GM23338 (cell line): Measurements from ENCODE around the gene IL22RA2. TPM values are rescaled to one million over a fixed set of nuclear protein-coding genes. Genes with fewer than 3 reads are reported as not detected.

Source experiments
- ATAC-seq: fragments of 200-7000 bp; cut with Tn5 transposase; 3 replicates; pipeline ENCODE4 v1.9.1; 2020
- DNase-seq: peaks from one replicate; pipeline ENCODE4 v3.0.0-alpha.2; 2015; ENCODE audit warnings: low spot score
- H2AFZ ChIP-seq: fragments of 200-600 bp; sonication (generic); 2 replicates; pipeline ENCODE4 v1.8.0; 2016; ENCODE audit warnings: antibody characterized with exemption, mild to moderate bottlenecking, moderate library complexity
- H3F3A ChIP-seq: fragments of 200-600 bp; sonication (generic); replicated peaks from 2 replicates; pipeline ENCODE4 v1.8.0; 2017; ENCODE audit warnings: antibody characterized with exemption, mixed run types, low read depth
- H3K27ac ChIP-seq: fragments of 200-600 bp; sonication (generic); 2 replicates; pipeline ENCODE4 v1.6.1; 2016; ENCODE audit warnings: low read depth
- H3K27me3 ChIP-seq: fragments of 200-600 bp; sonication (generic); 2 replicates; pipeline ENCODE4 v1.8.0; 2016; ENCODE audit warnings: mild to moderate bottlenecking, mixed run types, moderate library complexity; ENCODE audit not compliant: insufficient read depth
- H3K36me3 ChIP-seq: fragments of 200-600 bp; sonication (generic); 2 replicates; pipeline ENCODE4 v1.8.0; 2016; ENCODE audit warnings: mild to moderate bottlenecking; ENCODE audit not compliant: insufficient read depth
- H3K4me1 ChIP-seq: fragments of 200-600 bp; sonication (generic); 2 replicates; pipeline ENCODE4 v1.8.0; 2016; ENCODE audit warnings: mild to moderate bottlenecking, moderate library complexity; ENCODE audit not compliant: insufficient read depth
- H3K4me2 ChIP-seq: fragments of 200-600 bp; sonication (generic); 2 replicates; pipeline ENCODE4 v1.7.1; 2017; ENCODE audit warnings: mixed run types
- H3K4me3 ChIP-seq: fragments of 200-600 bp; sonication (generic); 2 replicates; pipeline ENCODE4 v1.6.1; 2016; ENCODE audit warnings: mixed run types
- H3K79me2 ChIP-seq: fragments of 200-600 bp; sonication (generic); replicated peaks from 2 replicates; pipeline ENCODE4 v1.8.0; 2017; ENCODE audit warnings: mild to moderate bottlenecking; ENCODE audit not compliant: insufficient read depth
- H3K9me2 ChIP-seq: fragments of 200-600 bp; sonication (generic); 2 replicates; pipeline ENCODE4 v1.8.0; 2017; ENCODE audit not compliant: insufficient read depth
- H4K20me1 ChIP-seq: fragments of 200-600 bp; sonication (generic); replicated peaks from 2 replicates; pipeline ENCODE4 v1.8.0; 2017; ENCODE audit warnings: mild to moderate bottlenecking; ENCODE audit not compliant: insufficient read depth
- H3K27ac Mint-ChIP-seq: 2 replicates; pipeline ENCODE4 v1.8.0; 2020; ENCODE audit warnings: inconsistent platforms, mild to moderate bottlenecking, moderate library complexity, mixed read lengths
- H3K27me3 Mint-ChIP-seq: 3 replicates; pipeline ENCODE4 v1.8.0; 2022; ENCODE audit warnings: low read depth, mild to moderate bottlenecking, moderate library complexity, mixed read lengths, inconsistent platforms; ENCODE audit not compliant: insufficient read depth, poor library complexity
- H3K36me3 Mint-ChIP-seq: 3 replicates; pipeline ENCODE4 v1.8.0; 2021; ENCODE audit warnings: low read depth, mild to moderate bottlenecking, inconsistent platforms, moderate library complexity, mixed read lengths
- H3K4me1 Mint-ChIP-seq: 3 replicates; pipeline ENCODE4 v1.8.0; 2020; ENCODE audit warnings: mild to moderate bottlenecking, inconsistent platforms, mixed read lengths
- H3K4me3 Mint-ChIP-seq: 3 replicates; pipeline ENCODE4 v1.8.0; 2021; ENCODE audit warnings: moderate library complexity, mild to moderate bottlenecking, inconsistent platforms, mixed read lengths
- H3K9me3 Mint-ChIP-seq: 3 replicates; pipeline ENCODE4 v1.8.0; 2020; ENCODE audit warnings: moderate library complexity, mild to moderate bottlenecking, inconsistent platforms, mixed read lengths
- EZH2 ChIP-seq: fragments of 200-600 bp; sonication (generic); IDR thresholded peaks from one replicate; pipeline ENCODE4 v1.8.0; 2017; ENCODE audit warnings: antibody characterized with exemption, mild to moderate bottlenecking, low read depth; ENCODE audit not compliant: unreplicated experiment
- STAT1 ChIP-seq: IDR thresholded peaks from one replicate; pipeline ENCODE4 v1.6.1; 2016; ENCODE audit warnings: antibody characterized with exemption; ENCODE audit not compliant: unreplicated experiment
- ZNF331 ChIP-seq: fragments of 250-450 bp; sonication (Bioruptor Pico); IDR thresholded peaks from 2 replicates; pipeline ENCODE4 v1.5.0; 2020; ENCODE audit warnings: low read depth, mild to moderate bottlenecking, moderate library complexity
- polyA plus RNA-seq: library from polyadenylated mRNA; unstranded; fragments of >200 nt; fragmentation: Nextera tagmentation; extraction: Ambion mirVana; gene quantifications from 2 replicates; pipeline ENCODE4 v1.2.1, GENCODE V29; 2016
- total RNA-seq: library from RNA; depleted of rRNA; stranded (reverse); fragments of >200 nt; shearing (Covaris generic); gene quantifications from 2 replicates; pipeline ENCODE4 v1.2.3, GENCODE V29; 2014
- TF ChIP-seq, protein P1 (sequence below): fragments of 250-450 bp; sonication (Bioruptor Pico); IDR thresholded peaks from 2 replicates; pipeline ENCODE4 v1.5.0; 2020; ENCODE audit warnings: mild to moderate bottlenecking, moderate library complexity
- TF ChIP-seq, protein P2 (sequence below): IDR thresholded peaks from 2 replicates; pipeline ENCODE4 v1.6.1; 2016; ENCODE audit warnings: antibody characterized with exemption
- TF ChIP-seq, protein P3 (sequence below), 2 experiments: fragments of 200-600 bp in 1 of 2; sonication (generic) in 1 of 2; conservative IDR thresholded peaks; 2 replicates each; pipeline versions ENCODE4 v1.5.1 to v1.6.1; 2016 to 2017; ENCODE audit warnings: antibody characterized with exemption in 2 of 2, low read depth in 2 of 2, mild to moderate bottlenecking in 2 of 2, moderate library complexity in 1 of 2

Gene IL22RA2
- total and polyA plus RNA-seq, 2 experiments from 2014 or later = not detected

DNA sequence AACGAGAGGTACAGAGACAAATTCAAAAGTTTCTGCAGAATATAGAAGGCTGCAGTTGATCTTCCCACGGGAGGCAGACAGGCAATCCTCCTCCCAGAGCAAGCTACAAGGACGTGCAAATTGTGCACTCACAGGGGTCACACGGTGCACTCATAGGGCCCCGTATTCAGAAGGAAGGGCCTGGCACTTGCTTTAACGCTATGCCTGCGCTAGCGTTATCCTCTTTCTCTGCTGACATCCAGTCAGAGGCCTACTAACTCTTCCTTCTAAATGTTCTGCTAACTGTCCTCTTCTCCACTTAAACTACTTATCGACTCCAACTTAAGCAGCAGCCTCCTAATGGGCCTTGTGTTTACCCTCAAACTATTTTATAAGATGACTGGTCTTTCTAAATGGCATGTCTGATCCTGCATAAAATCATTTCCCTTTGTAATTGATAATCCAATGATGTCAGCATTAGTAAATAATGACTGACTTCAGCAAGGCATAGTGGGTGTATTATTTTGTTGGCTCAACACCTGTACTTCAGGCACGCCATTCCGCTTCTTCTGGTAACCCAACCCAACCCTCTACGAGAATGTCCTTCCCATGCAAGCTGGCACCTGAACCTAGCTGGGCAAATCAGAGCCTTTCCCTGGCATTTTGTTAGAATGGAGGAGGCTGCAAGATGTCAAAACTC, 43.6 kb upstream of the IL22RA2 start (continued):
- TF ChIP-seq, protein P1, sequence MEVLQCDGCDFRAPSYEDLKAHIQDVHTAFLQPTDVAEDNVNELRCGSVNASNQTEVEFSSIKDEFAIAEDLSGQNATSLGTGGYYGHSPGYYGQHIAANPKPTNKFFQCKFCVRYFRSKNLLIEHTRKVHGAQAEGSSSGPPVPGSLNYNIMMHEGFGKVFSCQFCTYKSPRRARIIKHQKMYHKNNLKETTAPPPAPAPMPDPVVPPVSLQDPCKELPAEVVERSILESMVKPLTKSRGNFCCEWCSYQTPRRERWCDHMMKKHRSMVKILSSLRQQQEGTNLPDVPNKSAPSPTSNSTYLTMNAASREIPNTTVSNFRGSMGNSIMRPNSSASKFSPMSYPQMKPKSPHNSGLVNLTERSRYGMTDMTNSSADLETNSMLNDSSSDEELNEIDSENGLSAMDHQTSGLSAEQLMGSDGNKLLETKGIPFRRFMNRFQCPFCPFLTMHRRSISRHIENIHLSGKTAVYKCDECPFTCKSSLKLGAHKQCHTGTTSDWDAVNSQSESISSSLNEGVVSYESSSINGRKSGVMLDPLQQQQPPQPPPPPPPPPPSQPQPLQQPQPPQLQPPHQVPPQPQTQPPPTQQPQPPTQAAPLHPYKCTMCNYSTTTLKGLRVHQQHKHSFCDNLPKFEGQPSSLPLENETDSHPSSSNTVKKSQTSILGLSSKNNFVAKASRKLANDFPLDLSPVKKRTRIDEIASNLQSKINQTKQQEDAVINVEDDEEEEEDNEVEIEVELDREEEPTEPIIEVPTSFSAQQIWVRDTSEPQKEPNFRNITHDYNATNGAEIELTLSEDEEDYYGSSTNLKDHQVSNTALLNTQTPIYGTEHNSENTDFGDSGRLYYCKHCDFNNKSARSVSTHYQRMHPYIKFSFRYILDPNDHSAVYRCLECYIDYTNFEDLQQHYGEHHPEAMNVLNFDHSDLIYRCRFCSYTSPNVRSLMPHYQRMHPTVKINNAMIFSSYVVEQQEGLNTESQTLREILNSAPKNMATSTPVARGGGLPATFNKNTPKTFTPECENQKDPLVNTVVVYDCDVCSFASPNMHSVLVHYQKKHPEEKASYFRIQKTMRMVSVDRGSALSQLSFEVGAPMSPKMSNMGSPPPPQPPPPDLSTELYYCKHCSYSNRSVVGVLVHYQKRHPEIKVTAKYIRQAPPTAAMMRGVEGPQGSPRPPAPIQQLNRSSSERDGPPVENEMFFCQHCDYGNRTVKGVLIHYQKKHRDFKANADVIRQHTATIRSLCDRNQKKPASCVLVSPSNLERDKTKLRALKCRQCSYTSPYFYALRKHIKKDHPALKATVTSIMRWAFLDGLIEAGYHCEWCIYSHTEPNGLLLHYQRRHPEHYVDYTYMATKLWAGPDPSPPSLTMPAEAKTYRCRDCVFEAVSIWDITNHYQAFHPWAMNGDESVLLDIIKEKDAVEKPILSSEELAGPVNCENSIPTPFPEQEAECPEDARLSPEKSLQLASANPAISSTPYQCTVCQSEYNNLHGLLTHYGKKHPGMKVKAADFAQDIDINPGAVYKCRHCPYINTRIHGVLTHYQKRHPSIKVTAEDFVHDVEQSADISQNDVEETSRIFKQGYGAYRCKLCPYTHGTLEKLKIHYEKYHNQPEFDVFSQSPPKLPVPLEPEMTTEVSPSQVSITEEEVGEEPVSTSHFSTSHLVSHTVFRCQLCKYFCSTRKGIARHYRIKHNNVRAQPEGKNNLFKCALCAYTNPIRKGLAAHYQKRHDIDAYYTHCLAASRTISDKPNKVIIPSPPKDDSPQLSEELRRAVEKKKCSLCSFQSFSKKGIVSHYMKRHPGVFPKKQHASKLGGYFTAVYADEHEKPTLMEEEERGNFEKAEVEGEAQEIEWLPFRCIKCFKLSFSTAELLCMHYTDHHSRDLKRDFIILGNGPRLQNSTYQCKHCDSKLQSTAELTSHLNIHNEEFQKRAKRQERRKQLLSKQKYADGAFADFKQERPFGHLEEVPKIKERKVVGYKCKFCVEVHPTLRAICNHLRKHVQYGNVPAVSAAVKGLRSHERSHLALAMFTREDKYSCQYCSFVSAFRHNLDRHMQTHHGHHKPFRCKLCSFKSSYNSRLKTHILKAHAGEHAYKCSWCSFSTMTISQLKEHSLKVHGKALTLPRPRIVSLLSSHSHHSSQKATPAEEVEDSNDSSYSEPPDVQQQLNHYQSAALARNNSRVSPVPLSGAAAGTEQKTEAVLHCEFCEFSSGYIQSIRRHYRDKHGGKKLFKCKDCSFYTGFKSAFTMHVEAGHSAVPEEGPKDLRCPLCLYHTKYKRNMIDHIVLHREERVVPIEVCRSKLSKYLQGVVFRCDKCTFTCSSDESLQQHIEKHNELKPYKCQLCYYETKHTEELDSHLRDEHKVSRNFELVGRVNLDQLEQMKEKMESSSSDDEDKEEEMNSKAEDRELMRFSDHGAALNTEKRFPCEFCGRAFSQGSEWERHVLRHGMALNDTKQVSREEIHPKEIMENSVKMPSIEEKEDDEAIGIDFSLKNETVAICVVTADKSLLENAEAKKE (CRISPR knock-in tag) = no peak
- TF ChIP-seq STAT1 (no peak), ZNF331 (no peak)
- TF ChIP-seq, protein P2, sequence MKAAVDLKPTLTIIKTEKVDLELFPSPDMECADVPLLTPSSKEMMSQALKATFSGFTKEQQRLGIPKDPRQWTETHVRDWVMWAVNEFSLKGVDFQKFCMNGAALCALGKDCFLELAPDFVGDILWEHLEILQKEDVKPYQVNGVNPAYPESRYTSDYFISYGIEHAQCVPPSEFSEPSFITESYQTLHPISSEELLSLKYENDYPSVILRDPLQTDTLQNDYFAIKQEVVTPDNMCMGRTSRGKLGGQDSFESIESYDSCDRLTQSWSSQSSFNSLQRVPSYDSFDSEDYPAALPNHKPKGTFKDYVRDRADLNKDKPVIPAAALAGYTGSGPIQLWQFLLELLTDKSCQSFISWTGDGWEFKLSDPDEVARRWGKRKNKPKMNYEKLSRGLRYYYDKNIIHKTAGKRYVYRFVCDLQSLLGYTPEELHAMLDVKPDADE = no peak
- TF ChIP-seq, protein P3, sequence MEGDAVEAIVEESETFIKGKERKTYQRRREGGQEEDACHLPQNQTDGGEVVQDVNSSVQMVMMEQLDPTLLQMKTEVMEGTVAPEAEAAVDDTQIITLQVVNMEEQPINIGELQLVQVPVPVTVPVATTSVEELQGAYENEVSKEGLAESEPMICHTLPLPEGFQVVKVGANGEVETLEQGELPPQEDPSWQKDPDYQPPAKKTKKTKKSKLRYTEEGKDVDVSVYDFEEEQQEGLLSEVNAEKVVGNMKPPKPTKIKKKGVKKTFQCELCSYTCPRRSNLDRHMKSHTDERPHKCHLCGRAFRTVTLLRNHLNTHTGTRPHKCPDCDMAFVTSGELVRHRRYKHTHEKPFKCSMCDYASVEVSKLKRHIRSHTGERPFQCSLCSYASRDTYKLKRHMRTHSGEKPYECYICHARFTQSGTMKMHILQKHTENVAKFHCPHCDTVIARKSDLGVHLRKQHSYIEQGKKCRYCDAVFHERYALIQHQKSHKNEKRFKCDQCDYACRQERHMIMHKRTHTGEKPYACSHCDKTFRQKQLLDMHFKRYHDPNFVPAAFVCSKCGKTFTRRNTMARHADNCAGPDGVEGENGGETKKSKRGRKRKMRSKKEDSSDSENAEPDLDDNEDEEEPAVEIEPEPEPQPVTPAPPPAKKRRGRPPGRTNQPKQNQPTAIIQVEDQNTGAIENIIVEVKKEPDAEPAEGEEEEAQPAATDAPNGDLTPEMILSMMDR (conservative IDR thresholded peaks at IDR 0.05; ENCODE audit: low read depth in 2 of 2) = no peak

DNA sequence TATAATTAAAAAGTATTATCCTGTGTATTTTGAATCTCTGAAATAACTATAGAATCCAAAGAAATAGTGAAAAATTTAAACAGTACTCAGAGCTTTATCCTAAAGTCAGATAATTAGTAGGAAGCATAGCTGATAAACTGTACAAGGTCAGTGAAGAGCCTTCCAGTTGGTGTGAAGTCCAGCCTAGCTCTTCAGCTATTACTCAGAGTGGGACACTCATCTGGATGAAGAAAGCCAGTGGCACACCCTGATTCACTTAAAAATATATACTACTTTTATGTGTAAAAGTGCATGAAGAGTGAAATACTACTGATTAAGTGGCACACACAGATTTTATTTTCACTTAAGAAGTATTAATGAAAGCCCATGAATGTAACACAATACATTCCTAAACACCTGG, 42.7 kb upstream of the IL22RA2 start:
- no peaks in the 10 kb centered on the region; the same call in 1 of the 2 replicates for H3K9me2 ChIP-seq
- H3K36me3 ChIP-seq = no peaks in the 10 kb centered on the region
- H3K79me2 ChIP-seq = peaks cover 78% of the 10 kb centered on the region
- H3F3A ChIP-seq = no peaks in the 10 kb centered on the region
- H3K27ac Mint-ChIP-seq = no peak overlapping the region
- H3K27me3 Mint-ChIP-seq = no peaks in the 10 kb centered on the region
- H3K4me3 ChIP-seq = no peak overlapping the region
- no peaks in the 10 kb centered on the region for H3K27me3 ChIP-seq
- peaks cover 14% of the 10 kb centered on the region; the same call in 2 of the 3 replicates for H3K9me3 Mint-ChIP-seq
- H3K27ac ChIP-seq = no peak overlapping the region
- peaks cover 24% of the 10 kb centered on the region for H3K36me3 Mint-ChIP-seq
- H2AFZ ChIP-seq = no peak overlapping the region
- peaks cover 13% of the 10 kb centered on the region for H3K4me1 ChIP-seq
- no peak overlapping the region for H3K4me3 Mint-ChIP-seq
- H3K4me2 ChIP-seq = no peak overlapping the region
- no peak for ATAC-seq
- DNase-seq = no peak
- H3K4me1 Mint-ChIP-seq = peaks cover 19% of the 10 kb centered on the region
- H4K20me1 ChIP-seq = peaks cover 28% of the 10 kb centered on the region
- no peak for TF ChIP-seq EZH2
